HepG2 (cell line): ENCODE measurements around the gene SNHG17. TPM values are rescaled to one million over a fixed set of nuclear protein-coding genes. Genes with fewer than 3 reads are reported as not detected.

Source experiments
- FOXM1 ChIP-seq: sonication (generic); formaldehyde crosslinking; IDR thresholded peaks from 2 replicates; pipeline ENCODE4 v1.5.0; 2020; ENCODE audit warnings: missing genetic modification reagents
- NR3C1 ChIP-seq: sonication (generic); formaldehyde crosslinking; IDR thresholded peaks from 2 replicates; pipeline ENCODE4 v1.4.0; 2020; ENCODE audit warnings: missing genetic modification reagents
- ZNF234 ChIP-seq: sonication (generic); formaldehyde crosslinking; conservative IDR thresholded peaks from 2 replicates; pipeline ENCODE4 v1.5.1; 2020; ENCODE audit warnings: mild to moderate bottlenecking, missing genetic modification reagents
- ZNF530 ChIP-seq: sonication (generic); formaldehyde crosslinking; IDR thresholded peaks from 2 replicates; pipeline ENCODE4 v1.5.0; 2020; ENCODE audit warnings: low read depth, mild to moderate bottlenecking, missing genetic modification reagents
- ZNF724P ChIP-seq: sonication (generic); formaldehyde crosslinking; IDR thresholded peaks from 2 replicates; pipeline ENCODE4 v1.8.0; 2022; ENCODE audit warnings: missing genetic modification reagents, borderline replicate concordance
- polyA plus RNA-seq, 8 experiments: library from polyadenylated mRNA; depleted of rRNA in 3 of 8; stranded (reverse) in 7 of 8; unstranded in 1 of 8; fragments of >200 nt; fragmentation: Illumina TruSeq in 4 of 8; extraction: Trizol in 4 of 8; gene quantifications; 2 replicates each; pipeline versions ENCODE4 v1.2.1 to v1.2.3, GENCODE V29; 2011 to 2016; ENCODE audit warnings: low read depth in 4 of 8, missing spikeins in 1 of 8, mixed read lengths in 1 of 8; ENCODE audit not compliant: insufficient read depth in 1 of 8
- total RNA-seq, 5 experiments: library from RNA; depleted of rRNA; stranded (reverse); fragments of >200 nt; fragmentation: Illumina TruSeq; extraction: Trizol; gene quantifications; 2 replicates each; pipeline ENCODE4 v1.2.3, GENCODE V29; 2016; ENCODE audit warnings: low read depth in 1 of 5
- TF ChIP-seq, protein P1 (sequence below): IDR thresholded peaks from 2 replicates; pipeline ENCODE4 v1.6.1; 2016; ENCODE audit warnings: low read depth, missing genetic modification reagents, missing compliant biosample characterization
- TF ChIP-seq, protein P2 (sequence below): sonication (generic); formaldehyde crosslinking; IDR thresholded peaks from 2 replicates; pipeline ENCODE4 v1.4.0; 2020; ENCODE audit warnings: missing genetic modification reagents
- TF ChIP-seq, protein P3 (sequence below): sonication (generic); formaldehyde crosslinking; IDR thresholded peaks from 2 replicates; pipeline ENCODE4 v1.5.1; 2020; ENCODE audit warnings: missing genetic modification reagents, mild to moderate bottlenecking, borderline replicate concordance
- TF ChIP-seq, protein P4 (sequence below): sonication (generic); formaldehyde crosslinking; IDR thresholded peaks from 2 replicates; pipeline ENCODE4 v1.5.1; 2020; ENCODE audit warnings: mild to moderate bottlenecking, moderate library complexity, missing genetic modification reagents

Gene SNHG17
- total and polyA plus RNA-seq, 2 of the 13 experiments (the other 11 are each of a cell fraction or from before 2014, with no cell fraction given): 26.2 to 41.2 TPM

DNA sequence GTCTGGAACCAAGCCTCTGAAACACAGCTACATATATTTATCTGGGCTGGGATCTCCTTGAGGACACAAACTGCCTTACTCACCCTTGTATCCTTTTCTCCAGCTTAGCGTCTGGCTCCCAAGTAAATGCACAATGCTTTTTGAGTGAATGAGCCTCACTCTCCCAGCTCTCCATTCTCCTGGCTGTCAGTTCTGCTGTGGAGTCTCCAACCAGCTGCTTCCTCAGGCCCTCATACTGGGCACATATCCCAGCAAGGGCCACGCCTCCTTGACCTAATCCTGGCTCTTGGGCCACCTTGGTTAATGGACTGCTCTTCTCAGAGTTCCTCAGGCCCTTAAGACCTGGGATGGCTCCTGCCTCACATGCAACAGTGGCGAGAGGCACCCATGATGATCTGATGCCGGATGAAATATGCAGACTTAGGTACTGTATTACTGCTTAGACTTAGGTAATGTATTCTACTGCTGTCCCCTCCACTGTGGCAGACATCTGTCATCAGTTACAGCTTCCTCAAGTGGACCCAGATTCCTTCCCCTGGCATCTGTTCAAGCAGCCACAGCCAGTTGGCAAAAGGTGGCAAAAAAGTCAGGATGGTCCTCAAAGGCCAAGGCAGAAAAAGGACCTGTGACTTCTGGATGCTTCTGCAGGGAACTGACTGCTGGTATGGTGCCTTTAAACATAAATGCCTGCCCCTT, 16.5 kb downstream of the SNHG17 start (continued):
- TF ChIP-seq, protein P1, sequence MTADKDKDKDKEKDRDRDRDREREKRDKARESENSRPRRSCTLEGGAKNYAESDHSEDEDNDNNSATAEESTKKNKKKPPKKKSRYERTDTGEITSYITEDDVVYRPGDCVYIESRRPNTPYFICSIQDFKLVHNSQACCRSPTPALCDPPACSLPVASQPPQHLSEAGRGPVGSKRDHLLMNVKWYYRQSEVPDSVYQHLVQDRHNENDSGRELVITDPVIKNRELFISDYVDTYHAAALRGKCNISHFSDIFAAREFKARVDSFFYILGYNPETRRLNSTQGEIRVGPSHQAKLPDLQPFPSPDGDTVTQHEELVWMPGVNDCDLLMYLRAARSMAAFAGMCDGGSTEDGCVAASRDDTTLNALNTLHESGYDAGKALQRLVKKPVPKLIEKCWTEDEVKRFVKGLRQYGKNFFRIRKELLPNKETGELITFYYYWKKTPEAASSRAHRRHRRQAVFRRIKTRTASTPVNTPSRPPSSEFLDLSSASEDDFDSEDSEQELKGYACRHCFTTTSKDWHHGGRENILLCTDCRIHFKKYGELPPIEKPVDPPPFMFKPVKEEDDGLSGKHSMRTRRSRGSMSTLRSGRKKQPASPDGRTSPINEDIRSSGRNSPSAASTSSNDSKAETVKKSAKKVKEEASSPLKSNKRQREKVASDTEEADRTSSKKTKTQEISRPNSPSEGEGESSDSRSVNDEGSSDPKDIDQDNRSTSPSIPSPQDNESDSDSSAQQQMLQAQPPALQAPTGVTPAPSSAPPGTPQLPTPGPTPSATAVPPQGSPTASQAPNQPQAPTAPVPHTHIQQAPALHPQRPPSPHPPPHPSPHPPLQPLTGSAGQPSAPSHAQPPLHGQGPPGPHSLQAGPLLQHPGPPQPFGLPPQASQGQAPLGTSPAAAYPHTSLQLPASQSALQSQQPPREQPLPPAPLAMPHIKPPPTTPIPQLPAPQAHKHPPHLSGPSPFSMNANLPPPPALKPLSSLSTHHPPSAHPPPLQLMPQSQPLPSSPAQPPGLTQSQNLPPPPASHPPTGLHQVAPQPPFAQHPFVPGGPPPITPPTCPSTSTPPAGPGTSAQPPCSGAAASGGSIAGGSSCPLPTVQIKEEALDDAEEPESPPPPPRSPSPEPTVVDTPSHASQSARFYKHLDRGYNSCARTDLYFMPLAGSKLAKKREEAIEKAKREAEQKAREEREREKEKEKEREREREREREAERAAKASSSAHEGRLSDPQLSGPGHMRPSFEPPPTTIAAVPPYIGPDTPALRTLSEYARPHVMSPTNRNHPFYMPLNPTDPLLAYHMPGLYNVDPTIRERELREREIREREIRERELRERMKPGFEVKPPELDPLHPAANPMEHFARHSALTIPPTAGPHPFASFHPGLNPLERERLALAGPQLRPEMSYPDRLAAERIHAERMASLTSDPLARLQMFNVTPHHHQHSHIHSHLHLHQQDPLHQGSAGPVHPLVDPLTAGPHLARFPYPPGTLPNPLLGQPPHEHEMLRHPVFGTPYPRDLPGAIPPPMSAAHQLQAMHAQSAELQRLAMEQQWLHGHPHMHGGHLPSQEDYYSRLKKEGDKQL (CRISPR knock-in tag): no peak
- TF ChIP-seq ZNF234 (0 out of 2 replicates have a peak, but pooled peaks have one; percentile 28), NR3C1 (CRISPR knock-in tag) (no peak), FOXM1 (CRISPR knock-in tag) (no peak), ZNF724P (CRISPR knock-in tag) (no peak), ZNF530 (no peak)
- TF ChIP-seq, protein P2, sequence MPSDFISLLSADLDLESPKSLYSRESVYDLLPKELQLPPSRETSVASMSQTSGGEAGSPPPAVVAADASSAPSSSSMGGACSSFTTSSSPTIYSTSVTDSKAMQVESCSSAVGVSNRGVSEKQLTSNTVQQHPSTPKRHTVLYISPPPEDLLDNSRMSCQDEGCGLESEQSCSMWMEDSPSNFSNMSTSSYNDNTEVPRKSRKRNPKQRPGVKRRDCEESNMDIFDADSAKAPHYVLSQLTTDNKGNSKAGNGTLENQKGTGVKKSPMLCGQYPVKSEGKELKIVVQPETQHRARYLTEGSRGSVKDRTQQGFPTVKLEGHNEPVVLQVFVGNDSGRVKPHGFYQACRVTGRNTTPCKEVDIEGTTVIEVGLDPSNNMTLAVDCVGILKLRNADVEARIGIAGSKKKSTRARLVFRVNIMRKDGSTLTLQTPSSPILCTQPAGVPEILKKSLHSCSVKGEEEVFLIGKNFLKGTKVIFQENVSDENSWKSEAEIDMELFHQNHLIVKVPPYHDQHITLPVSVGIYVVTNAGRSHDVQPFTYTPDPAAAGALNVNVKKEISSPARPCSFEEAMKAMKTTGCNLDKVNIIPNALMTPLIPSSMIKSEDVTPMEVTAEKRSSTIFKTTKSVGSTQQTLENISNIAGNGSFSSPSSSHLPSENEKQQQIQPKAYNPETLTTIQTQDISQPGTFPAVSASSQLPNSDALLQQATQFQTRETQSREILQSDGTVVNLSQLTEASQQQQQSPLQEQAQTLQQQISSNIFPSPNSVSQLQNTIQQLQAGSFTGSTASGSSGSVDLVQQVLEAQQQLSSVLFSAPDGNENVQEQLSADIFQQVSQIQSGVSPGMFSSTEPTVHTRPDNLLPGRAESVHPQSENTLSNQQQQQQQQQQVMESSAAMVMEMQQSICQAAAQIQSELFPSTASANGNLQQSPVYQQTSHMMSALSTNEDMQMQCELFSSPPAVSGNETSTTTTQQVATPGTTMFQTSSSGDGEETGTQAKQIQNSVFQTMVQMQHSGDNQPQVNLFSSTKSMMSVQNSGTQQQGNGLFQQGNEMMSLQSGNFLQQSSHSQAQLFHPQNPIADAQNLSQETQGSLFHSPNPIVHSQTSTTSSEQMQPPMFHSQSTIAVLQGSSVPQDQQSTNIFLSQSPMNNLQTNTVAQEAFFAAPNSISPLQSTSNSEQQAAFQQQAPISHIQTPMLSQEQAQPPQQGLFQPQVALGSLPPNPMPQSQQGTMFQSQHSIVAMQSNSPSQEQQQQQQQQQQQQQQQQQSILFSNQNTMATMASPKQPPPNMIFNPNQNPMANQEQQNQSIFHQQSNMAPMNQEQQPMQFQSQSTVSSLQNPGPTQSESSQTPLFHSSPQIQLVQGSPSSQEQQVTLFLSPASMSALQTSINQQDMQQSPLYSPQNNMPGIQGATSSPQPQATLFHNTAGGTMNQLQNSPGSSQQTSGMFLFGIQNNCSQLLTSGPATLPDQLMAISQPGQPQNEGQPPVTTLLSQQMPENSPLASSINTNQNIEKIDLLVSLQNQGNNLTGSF (CRISPR knock-in tag): no peak
- TF ChIP-seq, protein P3, sequence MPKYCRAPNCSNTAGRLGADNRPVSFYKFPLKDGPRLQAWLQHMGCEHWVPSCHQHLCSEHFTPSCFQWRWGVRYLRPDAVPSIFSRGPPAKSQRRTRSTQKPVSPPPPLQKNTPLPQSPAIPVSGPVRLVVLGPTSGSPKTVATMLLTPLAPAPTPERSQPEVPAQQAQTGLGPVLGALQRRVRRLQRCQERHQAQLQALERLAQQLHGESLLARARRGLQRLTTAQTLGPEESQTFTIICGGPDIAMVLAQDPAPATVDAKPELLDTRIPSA (CRISPR knock-in tag): no peak
- TF ChIP-seq, protein P4, sequence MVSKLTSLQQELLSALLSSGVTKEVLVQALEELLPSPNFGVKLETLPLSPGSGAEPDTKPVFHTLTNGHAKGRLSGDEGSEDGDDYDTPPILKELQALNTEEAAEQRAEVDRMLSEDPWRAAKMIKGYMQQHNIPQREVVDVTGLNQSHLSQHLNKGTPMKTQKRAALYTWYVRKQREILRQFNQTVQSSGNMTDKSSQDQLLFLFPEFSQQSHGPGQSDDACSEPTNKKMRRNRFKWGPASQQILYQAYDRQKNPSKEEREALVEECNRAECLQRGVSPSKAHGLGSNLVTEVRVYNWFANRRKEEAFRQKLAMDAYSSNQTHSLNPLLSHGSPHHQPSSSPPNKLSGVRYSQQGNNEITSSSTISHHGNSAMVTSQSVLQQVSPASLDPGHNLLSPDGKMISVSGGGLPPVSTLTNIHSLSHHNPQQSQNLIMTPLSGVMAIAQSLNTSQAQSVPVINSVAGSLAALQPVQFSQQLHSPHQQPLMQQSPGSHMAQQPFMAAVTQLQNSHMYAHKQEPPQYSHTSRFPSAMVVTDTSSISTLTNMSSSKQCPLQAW: peak; percentile 46; the same call in 1 of the 2 replicates
